Measurements from ENCODE around the gene EMSY.

DNA sequence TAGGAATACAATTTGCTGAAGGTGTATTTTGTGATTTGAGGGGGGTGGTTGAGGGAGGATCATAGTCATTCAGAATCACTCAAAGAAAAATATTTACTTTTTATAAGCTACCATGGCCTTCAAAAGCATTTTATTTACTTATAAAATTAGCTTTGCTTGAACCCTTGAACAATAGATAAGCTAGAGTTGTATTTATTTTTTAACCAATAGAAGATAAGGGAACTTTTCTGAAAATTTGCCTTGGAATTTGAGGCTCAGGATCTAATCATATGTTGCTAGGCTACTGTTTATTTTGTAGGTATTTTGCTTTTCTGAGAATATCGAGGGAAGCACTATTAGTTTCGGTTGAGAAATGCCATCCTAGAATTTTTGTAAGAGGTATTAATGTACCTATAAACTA lies 82.1 kb downstream of the EMSY start:
- TF ChIP-seq POLR2AphosphoS5 (IDR thresholded peaks at IDR 0.05; ENCODE audit: low read depth, low read length), result no peak
- TF ChIP-seq HDAC2 (IDR thresholded peaks at IDR 0.05; ENCODE audit: borderline replicate concordance in 1 of 2, low read depth in 2 of 2, low read length in 2 of 2), result no peak
- TF ChIP-seq SP2 (IDR thresholded peaks at IDR 0.05; ENCODE audit: low read length), result no peak
- TF ChIP-seq, protein P1, sequence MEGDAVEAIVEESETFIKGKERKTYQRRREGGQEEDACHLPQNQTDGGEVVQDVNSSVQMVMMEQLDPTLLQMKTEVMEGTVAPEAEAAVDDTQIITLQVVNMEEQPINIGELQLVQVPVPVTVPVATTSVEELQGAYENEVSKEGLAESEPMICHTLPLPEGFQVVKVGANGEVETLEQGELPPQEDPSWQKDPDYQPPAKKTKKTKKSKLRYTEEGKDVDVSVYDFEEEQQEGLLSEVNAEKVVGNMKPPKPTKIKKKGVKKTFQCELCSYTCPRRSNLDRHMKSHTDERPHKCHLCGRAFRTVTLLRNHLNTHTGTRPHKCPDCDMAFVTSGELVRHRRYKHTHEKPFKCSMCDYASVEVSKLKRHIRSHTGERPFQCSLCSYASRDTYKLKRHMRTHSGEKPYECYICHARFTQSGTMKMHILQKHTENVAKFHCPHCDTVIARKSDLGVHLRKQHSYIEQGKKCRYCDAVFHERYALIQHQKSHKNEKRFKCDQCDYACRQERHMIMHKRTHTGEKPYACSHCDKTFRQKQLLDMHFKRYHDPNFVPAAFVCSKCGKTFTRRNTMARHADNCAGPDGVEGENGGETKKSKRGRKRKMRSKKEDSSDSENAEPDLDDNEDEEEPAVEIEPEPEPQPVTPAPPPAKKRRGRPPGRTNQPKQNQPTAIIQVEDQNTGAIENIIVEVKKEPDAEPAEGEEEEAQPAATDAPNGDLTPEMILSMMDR (IDR thresholded peaks at IDR 0.05; ENCODE audit: control extremely low read depth in 1 of 3, insufficient read depth in 1 of 3, low read depth in 1 of 3, low read length in 3 of 3), result no peak
- TF ChIP-seq POU5F1 (IDR thresholded peaks at IDR 0.05; ENCODE audit: low read depth, low read length), result no peak
- no peak for TF ChIP-seq TAF7 (optimal IDR thresholded peaks at IDR 0.05; ENCODE audit: borderline replicate concordance, low read depth, low read length)
- no peak for TF ChIP-seq RAD21 (IDR thresholded peaks at IDR 0.05 in 1 of 2, conservative IDR thresholded peaks at IDR 0.05 in 1 of 2; ENCODE audit: low read depth in 2 of 2, low read length in 2 of 2)
- no peak for TF ChIP-seq SIN3A (conservative IDR thresholded peaks at IDR 0.05 in 1 of 2, IDR thresholded peaks at IDR 0.05 in 1 of 2; ENCODE audit: low read depth in 1 of 2, low read length in 2 of 2)
- TF ChIP-seq, protein P2, sequence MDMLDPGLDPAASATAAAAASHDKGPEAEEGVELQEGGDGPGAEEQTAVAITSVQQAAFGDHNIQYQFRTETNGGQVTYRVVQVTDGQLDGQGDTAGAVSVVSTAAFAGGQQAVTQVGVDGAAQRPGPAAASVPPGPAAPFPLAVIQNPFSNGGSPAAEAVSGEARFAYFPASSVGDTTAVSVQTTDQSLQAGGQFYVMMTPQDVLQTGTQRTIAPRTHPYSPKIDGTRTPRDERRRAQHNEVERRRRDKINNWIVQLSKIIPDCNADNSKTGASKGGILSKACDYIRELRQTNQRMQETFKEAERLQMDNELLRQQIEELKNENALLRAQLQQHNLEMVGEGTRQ (IDR thresholded peaks at IDR 0.05; ENCODE audit: low read length), result no peak
- TF ChIP-seq EZH2 (IDR thresholded peaks at IDR 0.05; ENCODE audit: low read depth, low read length, severe bottlenecking), result no peak
- no peak for TF ChIP-seq CBX5 (IDR thresholded peaks at IDR 0.05; ENCODE audit: low read depth, low read length)
- TF ChIP-seq CHD2 (IDR thresholded peaks at IDR 0.05; ENCODE audit: low read length), result no peak
- TF ChIP-seq KDM5A (IDR thresholded peaks at IDR 0.05; ENCODE audit: low read length), result no peak
